AG08396 (cell line): ENCODE data around the gene MPPED1.

ENCODE experiments used
- DNase-seq: peaks from one replicate; pipeline ENCODE4 v3.0.0; 2012; ENCODE audit warnings: low spot score, mixed read lengths

Gene MPPED1

DNA sequence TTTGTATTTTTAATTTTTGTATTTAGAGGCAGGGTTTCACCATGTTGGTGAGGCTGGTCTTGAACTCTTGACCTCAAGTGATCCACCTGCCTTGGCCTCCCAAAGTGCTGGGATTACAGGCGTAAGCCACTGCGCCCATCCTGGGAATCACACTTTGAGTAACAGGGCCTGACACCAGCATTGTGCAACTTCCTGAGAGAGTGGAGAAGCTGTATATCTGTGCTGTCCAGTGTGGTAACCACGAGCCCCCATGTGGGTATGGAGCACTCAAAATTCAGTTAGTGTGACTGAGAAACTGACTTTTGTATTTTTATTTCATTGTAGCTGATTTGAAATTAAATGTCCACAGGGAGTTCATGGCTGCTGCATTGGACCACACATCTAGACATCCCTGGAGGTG lies 36.2 kb downstream of the MPPED1 start:
- DNase-seq, result no peak

DNA sequence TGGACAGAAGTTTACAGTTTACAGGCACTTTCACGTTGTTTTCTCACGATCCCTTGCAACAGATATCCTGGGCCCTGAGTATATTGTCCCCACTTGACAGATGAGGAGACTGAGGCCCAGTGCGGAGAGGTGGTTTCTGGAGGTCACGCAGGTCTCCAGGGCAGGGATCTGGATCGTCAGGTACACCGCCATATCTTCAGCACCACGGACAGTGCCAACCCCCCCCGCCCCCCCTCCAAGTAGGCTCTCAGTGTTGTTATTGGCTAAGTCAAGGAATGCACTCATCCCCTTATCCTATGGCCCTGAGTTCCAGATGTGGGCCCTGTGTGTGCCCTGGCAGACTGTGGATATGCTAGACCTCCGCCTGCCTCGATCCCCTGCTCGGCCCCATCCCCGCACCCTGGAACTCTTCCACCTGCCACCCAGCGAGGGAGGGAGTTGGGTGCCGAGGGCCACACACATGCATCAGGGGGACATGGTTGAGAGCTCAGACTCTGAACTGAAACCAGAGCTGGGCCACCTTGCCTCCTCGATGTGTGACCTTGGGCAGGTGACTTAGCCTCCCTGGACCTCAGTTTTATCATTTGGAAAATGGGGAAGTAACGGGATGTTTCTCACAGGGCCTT lies 37.5 kb downstream of the MPPED1 start:
- DNase-seq, result no peak

DNA sequence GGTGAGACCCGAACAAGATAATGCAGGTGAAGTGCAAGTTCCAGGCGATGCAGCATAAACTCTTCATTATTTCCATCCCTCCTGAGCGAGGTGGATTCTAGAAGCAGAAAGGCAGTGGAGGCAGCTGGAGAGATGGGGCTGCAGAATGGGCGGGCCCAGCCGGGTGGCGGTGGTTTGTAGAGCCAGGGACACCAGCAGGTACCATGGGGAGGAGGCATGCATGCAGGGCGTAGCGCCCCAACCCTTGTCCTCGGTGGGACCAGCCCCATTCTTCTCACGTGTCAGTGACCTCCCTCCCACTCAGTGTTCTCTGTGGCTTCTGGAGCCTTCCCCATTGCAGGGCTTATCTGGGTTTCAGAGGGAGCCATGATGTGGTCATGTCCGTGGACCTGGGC lies 38.0 kb downstream of the MPPED1 start:
- DNase-seq, result no peak

GRCh38 chr22:43451371-43452050 lies 39.7 kb downstream of the MPPED1 start:
- DNase-seq, result no peak

GRCh38 chr22:43455846-43456245 lies 44.0 kb downstream of the MPPED1 start:
- DNase-seq, result no peak

DNA sequence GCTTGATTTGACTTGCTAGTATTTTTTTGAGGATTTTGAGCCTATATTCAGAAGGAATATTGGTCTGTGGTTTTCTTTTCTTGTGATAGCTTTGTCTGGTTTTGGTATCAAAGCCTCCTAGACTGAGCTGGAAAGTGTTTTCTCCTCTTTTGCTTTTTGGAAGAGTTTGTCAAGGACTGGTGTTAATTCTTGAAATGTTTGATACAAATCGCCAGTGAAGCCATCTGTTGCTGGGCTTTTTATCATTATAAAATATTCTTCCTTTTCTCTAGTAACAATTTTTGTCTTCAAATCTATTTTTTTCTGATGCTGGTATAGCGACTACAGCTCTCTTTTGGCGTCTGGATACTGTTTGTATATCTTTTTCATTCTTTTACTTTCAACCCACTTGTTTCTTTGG lies 45.2 kb downstream of the MPPED1 start:
- no peak for DNase-seq

- no peak for DNase-seq
Measured at GRCh38 chr22:43462701-43463100, 50.9 kb downstream of the MPPED1 start.

- DNase-seq, result no peak
Measured at GRCh38 chr22:43464809-43465208, 53.0 kb downstream of the MPPED1 start.

GRCh38 chr22:43465291-43466015 lies 53.6 kb downstream of the MPPED1 start:
- DNase-seq, result no peak

DNA sequence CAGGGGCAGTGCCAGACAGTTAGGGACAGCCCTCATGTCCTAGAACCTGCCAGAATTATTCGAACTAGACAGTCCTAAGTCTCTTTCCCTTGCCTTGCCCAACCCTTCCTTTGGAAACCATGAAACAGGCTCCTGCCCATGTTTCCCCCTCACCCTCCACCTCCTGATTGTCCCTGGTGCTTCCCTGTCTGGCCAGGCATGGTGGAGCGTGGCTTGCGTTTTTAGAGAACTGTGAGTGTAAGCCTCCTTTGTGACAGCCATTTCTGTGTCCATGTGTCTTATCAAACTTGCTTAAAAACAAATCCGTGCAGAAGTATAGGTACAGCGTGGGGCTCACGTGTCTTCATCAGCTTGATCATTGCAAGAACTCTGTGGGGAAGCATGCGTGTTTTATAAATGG lies 54.9 kb downstream of the MPPED1 start:
- no peak for DNase-seq

DNA sequence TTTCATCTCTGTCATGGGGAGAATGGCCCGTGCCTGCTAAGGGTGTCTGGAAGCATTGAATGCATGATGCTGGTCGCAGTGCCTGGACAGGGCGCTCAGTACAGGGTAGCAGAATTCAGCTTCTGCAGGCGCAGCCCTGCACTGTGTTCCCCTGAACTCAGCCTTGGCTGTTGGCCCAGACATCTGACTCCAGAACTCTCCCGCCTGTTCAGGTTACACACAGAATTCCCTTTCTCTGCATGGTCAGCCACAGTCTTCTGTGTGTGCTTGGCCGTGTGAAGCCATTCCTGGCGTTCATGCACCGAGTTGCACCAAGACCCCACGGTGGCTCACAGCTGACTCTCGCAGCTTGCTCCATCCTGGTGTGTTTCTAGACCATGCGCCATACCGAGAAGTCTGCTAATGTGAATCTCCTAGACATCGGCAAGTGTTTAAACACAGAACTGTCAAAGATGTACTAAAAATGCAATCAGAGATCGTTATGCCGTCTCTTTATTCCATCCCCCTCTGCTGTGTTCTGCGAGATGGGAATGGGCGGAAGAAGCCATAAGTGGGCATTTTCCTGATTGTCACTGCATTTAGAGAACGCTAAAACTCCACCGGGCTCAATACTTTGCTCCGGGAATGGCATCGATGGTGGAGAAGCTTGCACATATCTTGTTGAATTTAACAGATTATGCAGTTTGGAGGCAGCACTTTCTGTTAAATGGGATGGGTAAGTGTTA lies 55.6 kb downstream of the MPPED1 start:
- no peak for DNase-seq

DNA sequence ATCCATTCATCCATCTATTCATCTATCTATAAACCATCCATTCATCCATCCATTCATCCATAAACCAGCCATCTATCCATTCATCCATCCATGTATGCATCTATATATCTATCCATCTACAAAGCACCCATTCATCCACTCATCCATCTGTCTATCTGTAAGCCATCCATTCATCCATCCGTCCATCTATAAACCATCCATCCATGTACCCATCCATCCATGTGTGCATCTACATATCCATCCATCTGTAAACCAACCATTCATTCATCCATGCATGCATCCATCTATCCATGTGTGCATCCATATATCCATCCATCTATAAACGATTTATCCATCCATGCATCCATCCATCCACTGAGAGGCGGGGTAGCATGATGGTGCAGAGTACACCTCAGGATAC lies 58.4 kb downstream of the MPPED1 start:
- no peak for DNase-seq

DNA sequence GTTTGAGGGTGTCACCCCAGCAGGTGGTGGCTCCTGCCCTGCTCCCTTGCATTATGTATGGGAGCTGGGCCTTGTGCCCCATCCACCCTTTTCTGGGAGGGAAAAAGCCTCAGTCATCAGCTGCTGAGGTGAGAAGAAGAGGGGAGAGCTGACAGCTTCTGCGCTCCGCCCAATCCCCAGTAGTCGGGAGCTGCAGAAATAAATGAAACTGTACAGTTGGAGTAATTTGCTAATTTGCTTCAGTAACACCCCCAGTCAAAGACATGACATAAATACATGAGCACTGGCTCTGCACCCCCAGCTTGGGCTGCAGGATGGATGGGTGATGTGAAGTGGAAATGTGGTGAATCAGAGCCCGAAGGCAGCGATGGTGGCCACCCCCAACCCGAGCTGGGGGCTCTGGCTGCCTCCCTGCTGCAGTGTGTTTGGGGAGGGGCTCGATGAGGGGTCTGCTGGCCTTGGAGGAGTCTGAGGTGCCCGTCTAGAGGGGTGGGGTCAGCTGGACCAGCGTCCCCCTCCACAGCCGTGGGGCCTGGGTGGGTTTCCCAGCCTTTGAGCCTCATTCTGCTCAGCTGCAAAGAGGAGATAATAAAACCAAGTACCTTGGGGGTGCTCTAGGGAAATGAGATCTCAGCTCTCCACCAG lies 59.2 kb downstream of the MPPED1 start:
- DNase-seq, result no peak

- DNase-seq, result no peak
Measured at GRCh38 chr22:43471606-43472135, 59.9 kb downstream of the MPPED1 start.

DNA sequence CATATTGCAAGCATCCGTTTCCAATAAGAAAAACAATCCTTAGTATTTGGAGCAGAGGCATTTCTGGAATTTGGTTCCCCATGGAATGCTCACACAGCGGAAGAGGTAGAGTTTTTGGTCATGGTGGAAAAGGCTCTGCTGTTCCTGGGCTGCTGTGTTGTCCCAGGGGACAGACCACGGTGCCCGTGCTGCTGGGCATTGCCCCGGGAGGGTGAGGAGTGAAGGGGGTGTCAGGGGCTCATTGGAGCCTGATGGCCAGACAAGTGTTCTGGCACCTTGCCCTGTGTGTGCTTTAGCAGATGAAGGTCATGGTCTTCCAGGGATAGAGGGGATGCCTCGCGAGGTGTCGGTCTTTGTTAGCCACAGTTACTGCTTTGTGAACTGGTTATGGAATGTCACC lies 61.2 kb downstream of the MPPED1 start:
- DNase-seq, result no peak

DNA sequence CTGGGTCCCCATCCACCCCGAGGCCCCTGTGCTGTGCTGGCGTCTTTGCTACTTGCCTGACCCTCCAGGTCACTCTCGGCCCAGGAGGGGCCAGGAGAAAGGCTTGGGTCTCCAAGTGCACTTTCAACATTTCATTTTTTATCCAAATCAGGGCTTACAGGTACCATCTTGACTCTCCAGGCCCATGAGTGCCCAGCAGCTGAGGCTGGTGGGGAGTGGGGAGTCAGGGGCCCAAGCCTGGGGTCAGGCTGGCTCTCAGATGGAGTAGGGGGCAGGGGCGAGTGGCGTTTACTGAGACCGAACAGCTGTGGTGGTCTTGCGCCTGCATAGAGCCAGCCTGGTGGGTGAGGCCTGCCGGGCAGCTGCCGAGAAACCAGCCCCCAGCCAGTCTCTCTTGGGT lies 61.6 kb downstream of the MPPED1 start:
- no peak for DNase-seq

DNA sequence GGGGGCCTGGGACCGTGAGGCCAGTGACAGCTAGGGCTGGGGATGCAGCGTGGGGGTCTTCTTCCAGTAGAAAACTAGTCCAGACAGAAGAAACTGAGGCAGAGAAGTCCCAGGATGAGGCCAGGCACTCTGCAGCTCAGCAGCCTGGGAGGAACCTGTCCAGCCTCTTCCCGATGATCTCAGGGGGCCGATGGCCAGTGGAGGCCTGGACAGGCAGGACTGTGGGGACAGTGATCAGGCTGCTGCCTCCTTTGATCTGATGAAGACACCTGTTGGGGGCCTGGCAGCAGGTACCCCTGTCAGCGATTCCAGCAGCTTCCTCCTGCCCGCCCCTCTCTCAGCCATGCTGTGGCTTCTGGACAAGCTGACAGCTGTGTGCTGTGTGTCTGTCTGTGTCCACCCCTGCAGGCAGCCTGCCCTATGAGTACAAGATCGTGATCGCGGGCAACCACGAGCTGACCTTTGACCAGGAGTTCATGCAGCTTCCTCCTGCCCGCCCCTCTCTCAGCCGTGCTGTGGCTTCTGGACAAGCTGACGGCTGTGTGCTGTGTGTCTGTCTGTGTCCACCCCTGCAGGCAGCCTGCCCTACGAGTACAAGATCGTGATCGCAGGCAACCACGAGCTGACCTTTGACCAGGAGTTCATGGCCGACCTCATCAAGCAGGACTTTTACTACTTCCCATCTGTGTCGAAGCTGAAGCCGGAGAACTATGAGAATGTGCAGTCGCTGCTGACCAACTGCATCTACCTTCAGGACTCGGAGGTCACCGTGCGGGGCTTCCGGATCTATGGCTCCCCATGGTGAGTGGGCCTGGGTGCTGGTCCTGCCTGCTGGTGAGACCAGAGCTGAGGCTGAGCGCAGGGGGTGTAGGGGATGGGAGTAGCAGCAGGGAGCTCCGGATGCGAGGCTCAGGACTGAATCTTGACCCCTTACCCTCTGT lies 62.6 kb downstream of the MPPED1 start:
- no peak for DNase-seq

DNA sequence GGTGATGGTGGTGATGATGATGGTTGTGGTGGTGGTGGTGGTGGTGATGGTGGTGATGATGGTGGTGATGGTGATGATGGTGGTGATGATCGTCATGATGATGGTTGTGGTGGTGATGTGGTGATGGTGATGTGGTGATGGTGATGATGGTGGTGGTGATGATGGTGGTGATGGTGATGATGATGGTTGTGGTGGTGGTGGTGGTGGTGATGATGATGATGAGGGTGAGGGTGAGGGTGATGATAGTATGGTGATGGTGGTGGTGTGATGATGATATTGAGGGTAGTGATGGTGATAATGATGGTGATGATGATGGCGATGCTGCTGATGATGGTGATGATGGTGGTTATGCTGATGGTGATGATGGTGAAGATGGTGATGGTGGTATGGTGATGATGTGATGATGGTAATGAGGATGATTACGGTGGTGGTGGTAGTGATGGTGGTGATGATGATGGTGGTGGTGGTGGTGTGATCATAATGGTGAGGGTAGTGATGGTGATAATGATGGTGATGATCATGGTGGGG lies 63.8 kb downstream of the MPPED1 start:
- no peak for DNase-seq

DNA sequence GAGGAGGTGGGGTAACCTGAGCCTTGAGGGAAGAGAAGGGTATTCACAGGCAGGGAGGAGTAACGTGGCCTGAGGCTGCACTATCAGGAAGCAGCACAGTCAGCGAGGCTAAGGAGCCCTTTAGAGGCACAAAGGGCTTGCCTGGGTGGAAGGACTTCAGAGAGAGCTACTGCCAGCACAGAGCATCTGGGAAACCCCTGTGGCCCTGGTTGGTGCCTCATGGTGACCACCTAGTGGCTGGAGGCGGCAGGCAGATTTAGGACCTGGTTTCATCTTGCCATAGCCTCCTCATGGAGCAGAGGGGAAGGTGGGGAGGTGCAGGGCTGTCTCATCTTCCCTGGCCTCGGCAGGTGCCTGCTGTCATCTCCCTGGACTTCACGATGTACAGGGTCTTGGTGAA lies 64.5 kb downstream of the MPPED1 start:
- DNase-seq, result no peak
